Ishikawa (cell line): ENCODE data around the gene HOXA5.

ENCODE experiments used
- CREB1 ChIP-seq: IDR thresholded peaks from 2 replicates; pipeline ENCODE4 v1.6.1; 2012; ENCODE audit warnings: low read depth
- EGR1 ChIP-seq: IDR thresholded peaks from 2 replicates; pipeline ENCODE4 v1.6.1; 2012
- EP300 ChIP-seq: IDR thresholded peaks from 2 replicates; pipeline ENCODE4 v1.6.1; 2012; ENCODE audit warnings: borderline replicate concordance
- FOXM1 ChIP-seq: IDR thresholded peaks from 2 replicates; pipeline ENCODE4 v1.6.1; 2012; ENCODE audit warnings: low read depth, borderline replicate concordance
- RAD21 ChIP-seq: IDR thresholded peaks from 2 replicates; pipeline ENCODE4 v1.6.1; 2012; ENCODE audit warnings: low read depth
- TCF12 ChIP-seq: IDR thresholded peaks from 2 replicates; pipeline ENCODE4 v1.6.1; 2012; ENCODE audit warnings: low read depth
- YY1 ChIP-seq: IDR thresholded peaks from 2 replicates; pipeline ENCODE4 v1.6.1; 2012; ENCODE audit warnings: low read depth
- ZBTB7A ChIP-seq: IDR thresholded peaks from 2 replicates; pipeline ENCODE4 v1.6.1; 2012; ENCODE audit warnings: low read depth
- TF ChIP-seq, protein P1 (sequence below): IDR thresholded peaks from 2 replicates; pipeline ENCODE4 v1.6.1; 2012; ENCODE audit warnings: low read depth, mild to moderate bottlenecking

DNA sequence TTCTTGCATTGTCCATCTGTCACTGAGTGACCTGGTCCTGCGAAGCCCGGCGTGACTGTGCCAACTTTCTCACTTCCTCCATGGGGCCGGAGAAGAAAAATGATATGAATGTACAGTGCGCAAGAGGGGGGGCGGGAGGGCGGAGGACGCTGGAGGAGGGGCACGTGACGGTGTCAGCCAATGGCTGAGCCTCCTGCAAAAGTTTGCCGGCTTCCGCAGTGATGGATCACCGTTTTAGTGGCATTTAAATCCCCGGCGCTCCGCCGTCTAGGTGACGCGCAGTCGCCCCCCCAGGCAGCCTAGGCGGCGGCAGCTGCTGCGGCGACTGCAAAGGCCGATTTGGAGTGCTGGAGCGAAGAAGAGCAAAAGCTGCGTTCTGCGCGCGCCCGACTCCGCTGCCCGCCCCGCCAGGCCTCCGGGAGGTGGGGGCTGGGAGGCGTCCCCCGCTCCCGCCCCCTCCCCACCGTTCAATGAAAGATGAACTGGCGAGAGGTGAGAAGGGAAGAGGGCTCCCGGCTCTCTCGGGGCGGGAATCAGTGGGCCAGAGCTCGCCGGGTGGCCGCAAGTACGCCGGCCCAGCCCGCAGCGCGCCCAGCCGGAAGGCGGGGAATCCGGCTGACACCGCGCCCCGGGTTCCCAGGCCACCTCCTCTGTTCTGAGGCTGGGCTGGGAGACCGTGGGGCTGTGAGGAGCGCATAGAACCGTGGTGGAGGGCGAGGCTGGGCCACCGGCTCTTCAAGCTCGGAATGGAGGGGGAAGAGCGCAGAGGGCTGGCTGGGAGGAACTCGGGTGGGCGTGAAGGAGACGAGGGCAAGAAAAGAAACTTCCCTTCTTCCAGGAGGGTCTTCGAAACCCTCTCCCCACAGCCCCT, 47.3 kb downstream of the HOXA5 start, which contains the start of gene HOXA1:
- TF ChIP-seq EP300, result no peak; the same call in 1 of the 2 replicates
- TF ChIP-seq RAD21, result peak; percentile 16; the same call in 1 of the 2 replicates
- TF ChIP-seq FOXM1, result no peak
- TF ChIP-seq ZBTB7A, result peak; percentile 88; the same call in 1 of the 2 replicates
- TF ChIP-seq YY1, result no peak
- 0 out of 2 replicates have a peak, but pooled peaks have one; percentile 33 for TF ChIP-seq TCF12
- TF ChIP-seq, protein P1, sequence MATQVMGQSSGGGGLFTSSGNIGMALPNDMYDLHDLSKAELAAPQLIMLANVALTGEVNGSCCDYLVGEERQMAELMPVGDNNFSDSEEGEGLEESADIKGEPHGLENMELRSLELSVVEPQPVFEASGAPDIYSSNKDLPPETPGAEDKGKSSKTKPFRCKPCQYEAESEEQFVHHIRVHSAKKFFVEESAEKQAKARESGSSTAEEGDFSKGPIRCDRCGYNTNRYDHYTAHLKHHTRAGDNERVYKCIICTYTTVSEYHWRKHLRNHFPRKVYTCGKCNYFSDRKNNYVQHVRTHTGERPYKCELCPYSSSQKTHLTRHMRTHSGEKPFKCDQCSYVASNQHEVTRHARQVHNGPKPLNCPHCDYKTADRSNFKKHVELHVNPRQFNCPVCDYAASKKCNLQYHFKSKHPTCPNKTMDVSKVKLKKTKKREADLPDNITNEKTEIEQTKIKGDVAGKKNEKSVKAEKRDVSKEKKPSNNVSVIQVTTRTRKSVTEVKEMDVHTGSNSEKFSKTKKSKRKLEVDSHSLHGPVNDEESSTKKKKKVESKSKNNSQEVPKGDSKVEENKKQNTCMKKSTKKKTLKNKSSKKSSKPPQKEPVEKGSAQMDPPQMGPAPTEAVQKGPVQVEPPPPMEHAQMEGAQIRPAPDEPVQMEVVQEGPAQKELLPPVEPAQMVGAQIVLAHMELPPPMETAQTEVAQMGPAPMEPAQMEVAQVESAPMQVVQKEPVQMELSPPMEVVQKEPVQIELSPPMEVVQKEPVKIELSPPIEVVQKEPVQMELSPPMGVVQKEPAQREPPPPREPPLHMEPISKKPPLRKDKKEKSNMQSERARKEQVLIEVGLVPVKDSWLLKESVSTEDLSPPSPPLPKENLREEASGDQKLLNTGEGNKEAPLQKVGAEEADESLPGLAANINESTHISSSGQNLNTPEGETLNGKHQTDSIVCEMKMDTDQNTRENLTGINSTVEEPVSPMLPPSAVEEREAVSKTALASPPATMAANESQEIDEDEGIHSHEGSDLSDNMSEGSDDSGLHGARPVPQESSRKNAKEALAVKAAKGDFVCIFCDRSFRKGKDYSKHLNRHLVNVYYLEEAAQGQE, result no peak
- TF ChIP-seq EGR1, result no peak
- no peak for TF ChIP-seq CREB1
